OCI-LY1 (cell line): ENCODE measurements around the gene LYSMD1.
"Not testable (repeated sequence)": the region's sequence is repeated elsewhere in the genome, so short reads cannot be mapped to it uniquely, and the experiment has no call there.

Experiments
- H2AFZ ChIP-seq: fragments of 200-600 bp; sonication (generic), shearing (Covaris generic); 2 replicates; pipeline ENCODE4 v1.6.0; 2014; ENCODE audit warnings: antibody characterized with exemption, mild to moderate bottlenecking, low read length
- H3F3A ChIP-seq: fragments of 200-600 bp; sonication (generic), shearing (Covaris generic); 2 replicates; pipeline ENCODE4 v1.6.0; 2014; ENCODE audit warnings: mild to moderate bottlenecking, antibody characterized with exemption, low read length, moderate library complexity; ENCODE audit not compliant: insufficient read depth
- H3K27ac ChIP-seq: fragments of 200-600 bp; sonication (generic); 2 replicates; pipeline ENCODE4 v1.5.1; 2014; ENCODE audit warnings: low read length, mixed run types, mild to moderate bottlenecking, low read depth; ENCODE audit not compliant: poor library complexity, severe bottlenecking
- H3K27me3 ChIP-seq: fragments of 200-600 bp; sonication (generic); 2 replicates; pipeline ENCODE4 v1.6.0; 2014; ENCODE audit warnings: antibody characterized with exemption, mild to moderate bottlenecking, low read length, moderate library complexity; ENCODE audit not compliant: insufficient read depth
- H3K36me3 ChIP-seq: fragments of 200-600 bp; sonication (generic); 2 replicates; pipeline ENCODE4 v1.6.1; 2014; ENCODE audit warnings: mild to moderate bottlenecking, antibody characterized with exemption, low read length, moderate library complexity, mixed read lengths; ENCODE audit not compliant: insufficient read depth
- H3K4me1 ChIP-seq: fragments of 200-600 bp; sonication (generic); 2 replicates; pipeline ENCODE4 v1.5.1; 2014; ENCODE audit warnings: mild to moderate bottlenecking, low read length, moderate library complexity; ENCODE audit not compliant: insufficient read depth, severe bottlenecking
- H3K4me2 ChIP-seq: fragments of 200-600 bp; sonication (generic), shearing (Covaris generic); 2 replicates; pipeline ENCODE4 v1.6.1; 2014; ENCODE audit warnings: low read length
- H3K4me3 ChIP-seq: fragments of 200-600 bp; sonication (generic); 2 replicates; pipeline ENCODE4 v1.5.1; 2014; ENCODE audit warnings: low read length, low read depth, mild to moderate bottlenecking, mixed read lengths; ENCODE audit not compliant: poor library complexity, severe bottlenecking
- H3K79me2 ChIP-seq: fragments of 200-600 bp; shearing (Covaris generic); 2 replicates; pipeline ENCODE4 v1.6.1; 2016; ENCODE audit warnings: mixed run types, low read length, mixed read lengths; ENCODE audit not compliant: insufficient read depth
- H3K9ac ChIP-seq: fragments of 200-600 bp; sonication (generic), shearing (Covaris generic); 2 replicates; pipeline ENCODE4 v1.6.1; 2014; ENCODE audit warnings: mild to moderate bottlenecking, low read length, mixed read lengths
- H3K9me2 ChIP-seq: fragments of 200-600 bp; sonication (generic), shearing (Covaris generic); 2 replicates; pipeline ENCODE4 v1.6.1; 2014; ENCODE audit warnings: low read depth, mild to moderate bottlenecking, low read length, mixed read lengths
- H3K9me3 ChIP-seq: fragments of 200-600 bp; shearing (Covaris generic); 2 replicates; pipeline ENCODE4 v1.6.1; 2014; ENCODE audit warnings: low read length, mixed read lengths
- H4K20me1 ChIP-seq: fragments of 200-600 bp; sonication (generic), shearing (Covaris generic); 2 replicates; pipeline ENCODE4 v1.6.0; 2016; ENCODE audit warnings: mild to moderate bottlenecking, low read length; ENCODE audit not compliant: insufficient read depth
- EZH2 ChIP-seq: fragments of 200-600 bp; sonication (generic), shearing (Covaris generic); IDR thresholded peaks from 2 replicates; pipeline ENCODE4 v1.8.0; 2017; ENCODE audit warnings: borderline replicate concordance, mixed run types, mild to moderate bottlenecking, antibody characterized with exemption, low read length, moderate library complexity, mixed read lengths
- TF ChIP-seq, protein P1 (sequence below): fragments of 200-600 bp; sonication (generic), shearing (Covaris generic); IDR thresholded peaks from 2 replicates; pipeline ENCODE4 v1.5.1; 2017; ENCODE audit warnings: mild to moderate bottlenecking, antibody characterized with exemption, low read length, moderate library complexity, mixed read lengths

The LYSMD1 gene

DNA sequence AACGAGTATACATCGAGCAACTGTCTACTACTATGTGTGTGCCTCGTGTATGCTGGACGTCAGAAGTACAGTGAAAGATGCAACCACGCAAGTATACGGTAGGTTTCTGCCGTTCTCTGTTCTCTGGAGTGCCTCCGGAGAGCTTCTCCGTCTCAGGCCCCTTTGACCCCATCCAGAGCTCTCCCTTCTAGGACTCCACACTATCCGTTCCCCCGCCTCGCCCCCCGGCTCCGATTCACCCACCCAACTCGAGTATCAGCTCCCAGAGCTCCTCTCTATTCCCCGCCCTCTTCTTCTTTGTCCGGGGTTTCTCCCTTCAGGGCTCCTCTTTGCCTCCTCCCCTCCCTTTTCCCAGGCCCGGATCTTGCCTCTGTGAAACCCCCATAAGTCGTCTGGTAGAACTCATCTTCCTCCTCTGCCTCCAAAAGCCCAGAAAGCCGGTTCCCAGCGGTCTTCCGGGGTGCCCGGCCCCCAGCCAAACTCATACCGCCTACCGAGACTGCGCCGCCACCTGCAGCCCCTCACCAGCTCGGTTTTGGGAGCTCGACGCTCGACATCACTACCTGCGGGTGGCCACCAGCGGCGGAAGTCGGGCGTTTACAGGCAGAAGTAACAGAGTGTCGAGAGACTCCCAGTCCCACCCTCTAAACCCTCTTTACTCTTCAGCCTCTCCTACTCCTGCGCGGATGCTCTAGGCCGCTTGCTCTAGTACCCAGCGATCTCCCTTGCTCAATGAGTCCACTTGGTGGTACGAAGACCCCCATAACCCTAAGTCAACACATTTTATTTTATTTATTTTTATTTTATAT lies 24.1 kb upstream of the LYSMD1 start, which contains the start of gene VPS72:
Gene VPS72 (minus strand): TSS at position 561 of the 809 bp plus-strand sequence. CDS start 76 bp downstream, at position 485.
- Histone ChIP-seq H2AFZ (no peak within 1 kb of the TSS), H3K9me3 (no peaks in the 10 kb centered on the region), H3K4me3 (peak within 1 kb of the TSS; percentile 90), H3K9me2 (no peaks in the 10 kb centered on the region), H3K27ac (peak within 1 kb of the TSS; percentile 52), H3K27me3 (no peaks in the 10 kb centered on the region; the same call in 1 of the 2 replicates), H3K79me2 (peaks cover 7% of the 10 kb centered on the region), H3K9ac (peak within 1 kb of the TSS; percentile 90), H3K36me3 (peaks cover 12% of the 10 kb centered on the region), H3F3A (peaks cover 8% of the 10 kb centered on the region; the same call in 1 of the 2 replicates), H3K4me1 (peaks cover 16% of the 10 kb centered on the region), H4K20me1 (no peaks in the 10 kb centered on the region), H3K4me2 (peak within 1 kb of the TSS; percentile 87)
- TF ChIP-seq EZH2: no peak
- TF ChIP-seq, protein P1, sequence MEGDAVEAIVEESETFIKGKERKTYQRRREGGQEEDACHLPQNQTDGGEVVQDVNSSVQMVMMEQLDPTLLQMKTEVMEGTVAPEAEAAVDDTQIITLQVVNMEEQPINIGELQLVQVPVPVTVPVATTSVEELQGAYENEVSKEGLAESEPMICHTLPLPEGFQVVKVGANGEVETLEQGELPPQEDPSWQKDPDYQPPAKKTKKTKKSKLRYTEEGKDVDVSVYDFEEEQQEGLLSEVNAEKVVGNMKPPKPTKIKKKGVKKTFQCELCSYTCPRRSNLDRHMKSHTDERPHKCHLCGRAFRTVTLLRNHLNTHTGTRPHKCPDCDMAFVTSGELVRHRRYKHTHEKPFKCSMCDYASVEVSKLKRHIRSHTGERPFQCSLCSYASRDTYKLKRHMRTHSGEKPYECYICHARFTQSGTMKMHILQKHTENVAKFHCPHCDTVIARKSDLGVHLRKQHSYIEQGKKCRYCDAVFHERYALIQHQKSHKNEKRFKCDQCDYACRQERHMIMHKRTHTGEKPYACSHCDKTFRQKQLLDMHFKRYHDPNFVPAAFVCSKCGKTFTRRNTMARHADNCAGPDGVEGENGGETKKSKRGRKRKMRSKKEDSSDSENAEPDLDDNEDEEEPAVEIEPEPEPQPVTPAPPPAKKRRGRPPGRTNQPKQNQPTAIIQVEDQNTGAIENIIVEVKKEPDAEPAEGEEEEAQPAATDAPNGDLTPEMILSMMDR: no peak

DNA sequence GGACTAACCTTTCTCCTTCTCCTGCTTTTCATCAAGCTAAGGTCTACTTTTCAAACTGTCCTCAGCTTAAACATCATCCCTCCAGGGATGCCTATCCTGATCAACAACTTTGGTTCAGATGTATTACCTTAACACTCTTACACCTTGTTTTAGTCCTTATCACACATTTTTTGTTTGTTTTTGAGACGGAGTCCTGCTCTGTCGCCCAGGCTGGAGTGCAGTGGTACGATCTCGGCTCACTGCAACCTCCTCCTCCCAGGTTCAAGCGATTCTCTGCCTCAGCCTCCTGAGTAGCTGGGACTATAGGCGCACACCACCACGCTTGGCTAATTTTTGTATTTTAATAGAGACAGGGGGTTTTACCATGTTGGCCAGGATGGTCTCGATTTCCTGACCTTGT lies 23.0 kb upstream of the LYSMD1 start:
- not testable (repeated sequence) for H3K27ac ChIP-seq, H3F3A ChIP-seq, H3K79me2 ChIP-seq, H2AFZ ChIP-seq, H3K27me3 ChIP-seq, H3K9me2 ChIP-seq, H4K20me1 ChIP-seq, H3K9me3 ChIP-seq
- peaks cover 16% of the 10 kb centered on the region for H3K4me1 ChIP-seq
- peak overlapping the region; percentile 87 for H3K4me2 ChIP-seq
- peak overlapping the region; percentile 90 for H3K4me3 ChIP-seq
- peaks cover 21% of the 10 kb centered on the region for H3K36me3 ChIP-seq
- H3K9ac ChIP-seq: peak overlapping the region; percentile 90

DNA sequence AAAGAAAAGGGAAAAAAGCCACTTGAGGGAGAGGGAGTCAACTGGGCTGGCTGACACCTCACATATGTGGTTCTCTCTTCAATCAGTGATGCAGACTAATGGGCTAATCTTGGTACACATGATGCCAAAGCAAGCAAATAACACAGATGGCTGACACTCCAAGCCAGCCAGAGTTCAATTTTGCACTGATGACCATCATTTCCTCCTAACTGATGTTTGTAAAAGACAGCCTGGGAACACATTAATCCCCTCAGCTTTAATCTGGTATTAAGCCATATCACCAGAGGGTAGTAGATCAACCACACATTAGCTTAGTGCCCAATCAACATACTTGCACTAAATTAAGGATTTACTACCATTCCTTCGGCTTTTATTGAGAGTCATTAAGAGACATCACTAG lies 21.5 kb upstream of the LYSMD1 start:
- no peak for TF ChIP-seq EZH2
- TF ChIP-seq, protein P1: no peak
- H3K36me3 ChIP-seq: peaks cover 34% of the 10 kb centered on the region
- H3K9ac ChIP-seq: no peak overlapping the region
- H3K79me2 ChIP-seq: peaks cover 7% of the 10 kb centered on the region
- H3F3A ChIP-seq: no peaks in the 10 kb centered on the region
- no peak overlapping the region for H3K4me2 ChIP-seq
- no peak overlapping the region for H3K27ac ChIP-seq
- H3K4me1 ChIP-seq: peaks cover 16% of the 10 kb centered on the region
- H4K20me1 ChIP-seq: no peaks in the 10 kb centered on the region
- H3K9me3 ChIP-seq: no peaks in the 10 kb centered on the region
- no peak overlapping the region for H2AFZ ChIP-seq
- no peak overlapping the region for H3K4me3 ChIP-seq
- no peaks in the 10 kb centered on the region for H3K9me2 ChIP-seq
- no peaks in the 10 kb centered on the region; the same call in 1 of the 2 replicates for H3K27me3 ChIP-seq
